SIG-M5 (cell line): ENCODE measurements around the gene CD80.
"Not testable (repeated sequence)": the region's sequence is repeated elsewhere in the genome, so short reads cannot be mapped to it uniquely, and the experiment has no call there.

ENCODE experiments used
- DNase-seq: peaks from one replicate; lab custom pipeline; 2025; lab: John Stamatoyannopoulos, UW

Gene CD80

DNA sequence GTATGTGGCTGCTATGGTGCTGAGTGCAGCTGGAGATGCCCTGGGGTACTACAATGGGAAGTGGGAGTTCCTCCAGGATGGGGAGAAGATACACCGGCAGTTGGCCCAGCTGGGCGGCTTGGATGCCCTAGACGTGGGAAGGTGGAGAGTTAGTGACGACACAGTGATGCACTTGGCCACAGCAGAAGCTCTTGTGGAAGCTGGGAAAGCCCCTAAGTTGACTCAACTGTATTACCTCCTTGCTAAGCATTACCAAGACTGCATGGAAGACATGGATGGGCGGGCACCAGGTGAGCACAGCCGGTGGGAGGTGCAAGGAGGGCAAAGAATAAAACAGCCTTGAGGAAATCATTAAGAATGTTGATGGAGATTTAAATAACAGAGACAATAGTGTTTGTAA lies 22.8 kb upstream of the CD80 start:
- DNase-seq = no peak

DNA sequence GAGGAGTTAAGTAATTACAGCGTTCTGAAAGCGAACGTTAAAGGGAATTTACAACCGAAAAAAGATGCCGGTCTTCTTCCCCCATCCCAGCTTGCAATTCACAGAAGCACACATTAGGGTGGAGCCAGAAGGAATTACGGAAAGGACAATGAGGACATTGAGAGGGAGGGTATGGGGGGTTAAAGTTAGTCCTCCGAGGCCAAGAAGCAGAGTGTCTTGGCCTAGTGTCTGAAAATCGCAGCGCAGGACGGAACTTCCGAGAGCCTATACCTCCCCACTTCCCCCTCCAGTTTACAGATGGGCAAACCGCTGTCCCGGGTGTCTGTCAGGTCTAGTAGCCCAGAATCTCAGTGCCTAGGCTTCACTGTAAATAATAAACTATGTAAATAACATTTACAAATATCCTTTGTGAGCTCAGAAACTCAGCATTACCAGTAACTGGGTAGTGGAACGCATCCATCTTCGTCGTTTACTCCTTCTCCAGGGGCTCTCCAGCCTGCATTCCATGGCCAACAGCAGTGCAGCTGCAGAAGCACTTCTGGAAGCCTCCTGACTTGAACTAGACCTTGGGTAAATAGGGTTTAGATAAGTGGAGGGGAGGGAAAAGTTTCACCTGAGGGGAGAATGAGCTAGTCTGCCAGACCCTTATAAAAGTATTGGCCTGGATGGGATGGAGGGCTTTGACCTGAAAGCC lies 20.8 kb upstream of the CD80 start:
- no peak for DNase-seq

DNA sequence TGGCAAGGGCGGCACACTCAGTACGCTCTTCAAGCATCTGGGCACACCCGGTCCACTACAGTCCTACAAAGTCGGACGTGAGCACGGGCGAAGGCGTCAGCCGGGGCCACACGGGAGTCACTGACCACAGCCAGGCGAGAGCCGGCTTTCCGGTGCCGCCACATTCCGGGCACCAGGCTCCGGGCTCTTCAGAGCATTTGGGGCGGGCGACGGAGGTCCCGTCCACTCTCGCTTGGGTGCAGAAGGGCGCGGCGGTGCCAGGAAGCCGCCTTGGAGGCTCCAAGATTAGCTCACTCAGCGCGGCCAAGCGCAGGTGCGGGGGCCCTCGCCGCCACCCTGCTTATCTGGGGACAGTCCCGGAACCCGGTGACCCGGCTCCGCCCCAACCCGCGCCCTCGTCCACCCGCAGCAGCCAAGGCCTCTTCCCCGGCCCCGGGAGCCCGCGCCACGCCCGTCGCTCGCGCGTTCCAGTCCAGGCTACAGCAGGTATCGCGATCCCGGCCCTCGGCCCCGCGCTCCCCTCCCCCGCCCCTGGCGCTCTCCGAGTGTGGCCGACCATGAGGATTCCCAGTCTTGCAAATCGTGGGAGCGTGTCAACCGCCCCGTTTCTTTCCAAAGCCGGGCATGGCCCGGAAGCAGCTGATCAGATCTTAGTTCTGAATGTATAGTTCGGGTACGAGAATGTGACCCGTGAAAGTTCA lies 20.1 kb upstream of the CD80 start, which contains the start of gene ADPRH:
ADPRH (plus strand) TSS at position 127 of the 701 bp plus-strand sequence. CDS start 2,678 bp downstream, outside the sequence.
- DNase-seq = no peak

DNA sequence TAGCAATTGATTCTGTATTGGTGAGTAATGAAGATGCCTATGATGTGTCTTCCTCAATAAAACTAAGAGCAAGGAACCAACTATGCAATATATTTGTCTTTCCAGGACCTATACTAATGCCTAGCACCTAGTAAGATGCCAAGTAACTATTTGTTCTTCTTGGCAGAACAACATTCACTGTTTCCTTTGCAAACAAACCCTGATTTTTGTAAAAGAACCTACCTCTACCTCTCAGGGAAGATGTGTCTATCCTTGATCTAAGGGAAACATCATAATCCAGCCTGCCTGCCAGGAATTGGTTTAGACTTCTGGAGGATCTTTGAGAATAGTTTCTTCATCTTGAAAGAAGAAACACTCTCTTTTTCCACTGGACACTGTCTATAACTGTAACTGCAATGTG lies 16.1 kb upstream of the CD80 start:
- DNase-seq = no peak

DNA sequence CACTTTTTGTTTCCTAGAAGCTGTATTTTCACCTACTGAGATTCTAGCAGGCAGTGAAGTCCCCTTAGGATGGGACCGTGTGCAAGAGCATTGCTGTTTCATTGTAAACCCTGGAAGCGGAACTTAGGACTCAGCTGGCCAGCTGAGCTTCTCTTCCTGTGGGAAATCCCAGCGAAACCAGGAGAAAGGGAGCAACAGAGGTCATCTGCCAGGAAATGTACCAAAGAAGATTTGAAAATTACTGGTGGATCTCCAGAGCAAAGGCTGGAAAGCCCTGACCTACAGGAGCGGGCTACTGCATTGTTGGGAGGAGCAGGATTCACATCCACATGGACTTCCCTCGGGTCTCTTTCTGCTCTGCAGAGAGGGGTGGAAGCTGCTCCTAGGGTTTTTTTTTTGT lies 12.3 kb upstream of the CD80 start:
- no peak for DNase-seq

DNA sequence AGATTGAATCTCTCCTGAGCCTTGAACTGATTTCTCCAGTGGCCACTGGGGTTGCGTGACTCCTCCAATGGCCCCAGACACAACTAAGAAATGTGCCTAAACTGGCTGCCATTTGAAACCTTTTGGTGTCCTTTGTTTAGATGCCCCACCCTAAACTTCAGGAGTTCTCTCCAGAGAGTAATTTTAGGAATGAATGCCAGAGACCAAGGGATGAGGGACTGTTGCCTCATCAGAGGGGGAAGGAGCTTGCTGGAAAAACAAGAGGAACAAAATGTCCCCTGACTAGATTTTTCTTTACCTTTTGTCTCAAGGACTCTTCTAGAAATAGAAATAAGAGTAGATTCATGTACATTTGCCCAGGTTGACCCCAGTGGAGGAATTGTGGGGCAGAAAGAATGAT lies 11.8 kb upstream of the CD80 start:
- no peak for DNase-seq

DNA sequence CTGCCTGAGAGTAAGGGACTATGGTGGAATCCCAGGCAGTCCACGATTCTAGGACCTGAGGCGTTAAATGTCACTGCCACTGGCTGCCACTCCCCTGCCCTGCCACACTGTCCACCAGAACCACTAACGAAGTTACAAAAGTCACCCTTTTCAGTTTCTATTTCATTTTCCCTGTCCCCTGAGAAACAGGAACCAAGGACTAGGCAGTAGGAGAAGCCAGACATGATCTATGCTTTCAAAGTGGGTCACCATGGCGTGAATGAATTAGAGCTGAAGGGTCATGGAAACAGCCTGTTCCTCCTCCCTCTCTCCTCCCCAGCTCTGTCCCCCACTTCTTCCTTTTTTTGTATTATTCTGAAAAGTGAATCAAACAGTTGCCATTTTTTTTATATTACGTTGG lies 10.8 kb upstream of the CD80 start:
- no peak for DNase-seq

DNA sequence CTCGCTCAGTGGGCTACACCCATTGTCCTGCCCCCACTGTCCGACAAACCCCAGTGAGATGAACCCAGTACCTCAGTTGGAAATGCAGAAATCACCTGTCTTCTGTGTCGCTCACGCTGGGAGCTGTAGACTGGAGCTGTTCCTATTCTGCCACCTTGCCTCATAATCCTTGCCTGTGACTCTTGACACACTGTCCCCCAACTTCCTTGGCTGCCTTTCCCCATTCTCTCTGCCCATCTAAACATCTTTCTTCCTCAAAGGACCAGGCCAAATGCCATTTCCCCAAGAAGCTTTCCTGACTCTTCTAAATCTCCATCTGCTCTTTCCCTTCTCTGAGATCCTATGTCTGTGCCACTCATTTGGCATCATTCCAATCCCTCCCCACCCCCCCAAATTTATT lies 9.7 kb upstream of the CD80 start:
- no peak for DNase-seq

DNA sequence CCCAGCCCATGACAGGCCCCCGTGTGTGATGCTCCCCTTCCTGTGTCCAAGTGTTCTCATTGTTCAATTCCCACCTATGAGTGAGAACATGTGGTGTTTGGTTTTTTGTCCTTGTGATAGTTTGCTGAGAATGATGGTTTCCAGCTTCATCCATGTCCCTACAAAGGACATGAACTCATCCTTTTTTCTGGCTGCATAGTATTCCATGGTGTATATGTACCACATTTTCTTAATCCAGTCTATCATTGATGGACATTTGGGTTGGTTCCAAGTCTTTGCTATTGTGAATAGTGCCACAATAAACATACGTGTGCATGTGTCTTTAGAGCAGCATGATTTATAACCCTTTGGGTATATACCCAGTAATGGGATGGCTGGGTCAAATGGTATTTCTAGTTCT lies 3.9 kb upstream of the CD80 start:
- DNase-seq = not testable (repeated sequence)

DNA sequence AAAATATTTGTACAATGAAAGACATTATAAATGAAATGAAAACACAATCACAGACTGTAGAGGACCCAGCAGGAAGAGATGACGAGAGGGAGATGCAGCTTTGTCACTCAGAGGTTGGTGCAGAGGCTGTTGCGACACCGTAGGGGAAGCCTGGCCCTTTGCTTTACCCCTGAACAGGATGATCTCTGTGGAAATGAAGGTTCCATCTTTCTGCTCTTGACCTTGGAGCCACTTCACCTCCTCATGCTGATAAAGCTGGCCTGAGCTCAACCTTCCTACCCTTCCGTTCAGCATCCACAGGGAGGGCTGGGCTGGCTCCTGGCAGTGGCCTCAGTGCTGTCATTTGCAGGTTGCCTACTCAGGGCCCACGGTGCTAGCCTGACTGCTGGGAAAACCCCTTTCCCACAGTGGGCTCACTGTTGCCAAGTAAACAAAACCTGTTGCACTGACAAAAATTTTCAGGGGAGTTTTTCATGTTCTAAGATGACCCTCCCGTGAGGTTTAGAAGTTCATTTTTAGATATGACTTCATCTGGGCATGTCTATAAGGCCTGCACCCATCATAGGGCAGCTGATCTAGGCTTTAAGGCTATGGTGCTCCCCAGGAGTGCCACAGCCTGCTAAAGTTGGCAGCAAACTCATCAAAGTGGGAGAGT lies 3.0 kb upstream of the CD80 start:
- DNase-seq = no peak

DNA sequence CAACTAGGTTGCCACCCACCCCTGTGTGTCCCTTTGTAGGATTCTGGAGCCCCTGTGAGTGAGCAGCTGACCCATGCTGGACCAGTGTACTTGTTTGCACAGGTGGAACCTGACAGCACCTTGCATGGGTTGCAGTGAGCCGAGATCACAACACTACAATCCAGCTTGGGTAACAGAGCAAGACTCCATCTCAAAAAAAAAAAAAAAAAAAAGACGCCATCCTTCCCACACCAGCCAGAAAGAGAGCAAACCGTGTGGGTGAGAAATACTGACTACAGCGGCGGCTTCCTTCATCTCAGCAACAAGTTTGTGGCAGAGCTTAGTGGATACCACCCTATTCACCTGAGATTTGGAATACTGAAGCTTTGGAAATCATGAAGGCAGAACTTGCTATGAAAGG lies 746 bp upstream of the CD80 start:
- no peak for DNase-seq

DNA sequence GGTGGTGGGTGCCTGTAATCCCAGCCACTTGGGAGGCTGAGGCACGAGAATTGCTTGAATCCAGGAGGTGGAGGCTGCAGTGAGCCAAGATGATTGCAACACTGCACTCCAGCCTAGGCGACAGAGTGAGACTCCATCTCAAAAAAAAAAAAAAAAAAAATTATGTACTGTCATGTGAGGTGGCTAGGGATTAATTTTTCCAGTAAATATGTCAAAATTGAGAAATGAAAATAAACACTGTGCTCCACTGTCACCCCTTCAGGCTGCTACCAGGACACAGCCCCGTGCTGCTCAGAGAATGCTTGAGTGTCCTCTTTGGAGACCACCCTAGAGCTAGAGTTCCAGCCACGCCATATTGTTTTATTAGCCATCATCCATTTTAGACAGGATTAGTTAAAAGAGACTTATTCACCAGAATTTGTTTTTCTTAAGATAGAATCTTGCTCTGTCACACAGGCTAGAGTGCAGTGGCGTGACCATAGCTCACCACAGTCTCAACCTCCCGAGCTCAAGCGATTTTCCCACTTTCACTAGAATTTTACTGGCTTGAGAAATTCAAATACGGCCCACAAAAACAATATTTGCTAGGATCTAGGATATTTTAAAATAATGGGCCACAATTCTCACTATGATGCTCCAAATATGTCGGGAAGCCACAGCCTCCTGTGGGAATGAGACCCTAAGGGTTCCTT lies 642 bp downstream of the CD80 start:
- DNase-seq = no peak

DNA sequence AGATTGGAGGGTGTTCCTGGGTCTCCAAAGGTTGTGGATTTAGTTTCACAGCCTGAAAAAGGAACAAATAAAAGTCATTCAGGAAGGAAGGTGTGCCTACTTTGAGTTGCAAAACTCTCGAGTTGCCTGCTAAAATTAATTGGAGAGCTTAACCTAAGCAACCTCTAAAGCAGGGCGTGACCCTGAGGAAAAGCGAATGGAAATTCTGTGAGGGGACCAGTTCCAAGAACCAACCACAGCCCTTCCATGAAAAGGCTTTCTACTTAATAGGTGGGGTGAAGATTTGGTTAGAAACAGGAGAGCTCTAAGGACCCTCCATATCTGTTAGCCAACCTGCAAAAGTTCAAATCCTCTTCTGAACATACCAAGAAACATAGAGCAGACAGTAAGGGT lies 1.5 kb downstream of the CD80 start:
- no peak for DNase-seq

DNA sequence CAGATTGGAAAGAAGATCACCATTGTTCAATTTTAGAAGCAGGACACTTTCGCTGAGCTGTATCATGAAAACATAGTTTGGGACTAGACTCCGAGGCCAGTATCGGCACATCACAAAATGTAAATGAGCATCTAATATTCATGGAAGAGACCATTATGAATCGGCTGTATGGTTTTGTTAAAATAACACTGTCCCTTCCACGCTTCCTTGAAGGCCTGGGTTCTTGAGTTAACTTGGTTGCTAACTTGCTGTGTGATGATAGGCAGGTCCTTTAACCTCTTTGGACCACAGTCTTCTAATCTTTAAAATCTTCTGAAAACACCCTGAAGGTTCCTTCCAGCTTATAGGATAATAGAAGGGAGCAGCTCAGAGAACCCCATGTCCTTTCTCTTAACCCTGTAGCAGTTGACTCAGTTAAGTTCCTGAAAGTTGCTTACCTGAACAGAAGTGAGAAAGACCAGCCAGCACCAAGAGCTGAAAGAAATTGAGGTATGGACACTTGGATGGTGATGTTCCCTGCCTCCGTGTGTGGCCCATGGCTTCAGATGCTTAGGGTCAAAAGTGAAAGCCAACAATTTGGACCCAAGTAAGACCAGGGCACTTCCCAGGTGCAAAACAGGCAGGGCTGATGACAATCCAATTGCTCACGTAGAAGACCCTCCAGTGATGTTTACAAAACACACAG lies 2.1 kb downstream of the CD80 start:
- DNase-seq = no peak

DNA sequence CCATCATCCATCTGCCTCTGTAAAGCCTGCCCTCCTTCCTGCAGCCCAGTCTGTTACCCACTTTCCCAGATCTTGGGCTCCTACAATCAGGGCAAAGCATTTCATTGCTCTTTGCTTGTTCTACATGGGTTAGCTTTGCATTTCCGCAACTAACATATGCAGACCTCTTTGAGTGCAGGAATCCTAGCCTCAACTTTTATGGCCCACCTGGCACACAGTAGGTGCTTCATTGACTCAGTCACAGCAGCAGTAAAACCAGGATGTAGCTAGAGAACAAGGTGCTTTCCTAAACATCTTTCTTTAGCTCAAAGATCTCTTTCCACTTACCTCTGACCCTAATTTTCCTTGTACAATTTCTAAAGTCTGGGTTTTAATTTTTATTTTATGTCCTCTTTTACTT lies 3.5 kb downstream of the CD80 start:
- DNase-seq = no peak

DNA sequence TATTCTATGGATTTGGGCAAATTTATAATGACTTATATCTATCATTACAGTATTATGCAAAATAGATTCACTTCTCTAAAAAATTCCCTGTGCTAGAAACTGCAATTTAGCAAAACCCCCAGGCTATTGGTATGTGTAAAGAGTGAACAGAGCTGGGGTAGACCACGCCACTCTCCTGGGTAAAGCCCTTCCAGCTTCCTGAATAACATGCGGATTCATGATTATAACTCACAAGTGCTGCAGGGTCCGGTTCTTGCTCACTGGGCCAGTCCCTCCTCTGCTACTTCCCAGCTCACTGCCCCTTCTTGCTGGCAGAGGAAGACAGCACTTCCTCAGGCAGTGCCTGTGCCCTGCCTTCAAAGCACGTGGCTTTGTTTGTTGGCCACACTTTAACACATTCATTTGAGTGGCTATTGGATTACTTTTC lies 4.1 kb downstream of the CD80 start:
- DNase-seq = no peak

DNA sequence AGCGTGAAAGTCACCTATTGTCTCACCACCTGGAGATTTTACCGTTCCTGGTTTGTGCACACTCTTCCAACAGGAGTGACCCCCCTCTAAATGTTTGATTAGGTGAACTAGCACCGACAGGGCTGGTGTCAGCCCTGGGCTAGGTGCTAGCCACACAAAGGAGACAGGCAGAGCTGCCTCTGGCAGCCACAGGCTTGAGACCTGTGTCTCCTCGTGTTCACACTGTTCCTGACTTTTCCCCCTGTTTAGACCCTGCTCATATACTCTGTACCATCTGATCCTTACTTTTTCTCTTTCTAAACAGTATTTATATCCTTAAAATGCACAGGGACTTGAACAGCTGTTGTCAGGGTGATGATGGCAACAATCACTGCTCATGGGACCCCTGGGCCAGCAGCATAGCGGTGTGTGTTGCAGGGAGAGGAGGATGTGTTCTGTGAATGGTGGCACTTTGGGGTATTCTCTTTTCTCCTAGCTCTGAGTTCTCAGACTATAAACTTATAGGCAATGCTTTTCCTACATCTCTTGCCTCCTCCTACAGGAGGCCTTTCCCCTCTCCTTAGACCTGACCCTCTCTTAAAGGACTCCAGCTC lies 5.5 kb downstream of the CD80 start:
- no peak for DNase-seq

DNA sequence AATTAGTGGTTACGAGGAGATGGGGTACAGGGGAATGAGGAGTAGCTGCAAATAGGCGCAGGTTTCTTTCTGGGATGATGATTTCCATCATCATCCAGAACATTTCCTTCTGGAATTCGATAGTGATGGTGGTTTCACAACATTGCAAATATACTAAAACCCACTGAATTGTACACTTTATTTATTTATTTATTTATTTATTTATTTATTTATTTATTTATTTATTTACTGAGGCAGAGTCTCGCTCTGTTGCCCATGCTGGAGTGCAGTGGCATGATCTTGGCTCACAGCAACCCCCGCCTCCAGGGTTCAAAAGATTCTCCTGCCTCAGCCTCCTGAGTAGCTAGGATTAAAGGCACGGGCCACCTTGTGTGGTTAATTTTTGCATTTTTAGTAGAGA lies 6.5 kb downstream of the CD80 start:
- DNase-seq = not testable (repeated sequence)

DNA sequence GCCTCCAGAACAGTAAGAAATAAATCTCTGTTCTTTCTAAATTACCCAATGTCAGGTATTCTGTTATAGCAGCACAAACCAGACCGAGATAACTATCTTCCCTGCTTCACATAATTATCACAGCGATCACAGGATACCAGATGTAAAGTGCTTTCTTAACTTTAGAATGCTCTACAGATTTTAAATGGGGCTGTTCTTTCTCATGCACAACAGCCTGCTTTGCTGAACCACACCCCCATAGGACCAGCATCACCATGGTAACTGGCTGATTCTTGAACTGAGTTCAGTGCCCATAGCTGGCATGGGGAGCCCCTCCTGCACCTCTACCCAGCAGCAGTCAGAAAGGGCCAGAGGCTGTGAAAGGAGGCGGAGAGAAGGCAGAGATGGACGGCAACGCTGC lies 7.8 kb downstream of the CD80 start:
- DNase-seq = no peak

DNA sequence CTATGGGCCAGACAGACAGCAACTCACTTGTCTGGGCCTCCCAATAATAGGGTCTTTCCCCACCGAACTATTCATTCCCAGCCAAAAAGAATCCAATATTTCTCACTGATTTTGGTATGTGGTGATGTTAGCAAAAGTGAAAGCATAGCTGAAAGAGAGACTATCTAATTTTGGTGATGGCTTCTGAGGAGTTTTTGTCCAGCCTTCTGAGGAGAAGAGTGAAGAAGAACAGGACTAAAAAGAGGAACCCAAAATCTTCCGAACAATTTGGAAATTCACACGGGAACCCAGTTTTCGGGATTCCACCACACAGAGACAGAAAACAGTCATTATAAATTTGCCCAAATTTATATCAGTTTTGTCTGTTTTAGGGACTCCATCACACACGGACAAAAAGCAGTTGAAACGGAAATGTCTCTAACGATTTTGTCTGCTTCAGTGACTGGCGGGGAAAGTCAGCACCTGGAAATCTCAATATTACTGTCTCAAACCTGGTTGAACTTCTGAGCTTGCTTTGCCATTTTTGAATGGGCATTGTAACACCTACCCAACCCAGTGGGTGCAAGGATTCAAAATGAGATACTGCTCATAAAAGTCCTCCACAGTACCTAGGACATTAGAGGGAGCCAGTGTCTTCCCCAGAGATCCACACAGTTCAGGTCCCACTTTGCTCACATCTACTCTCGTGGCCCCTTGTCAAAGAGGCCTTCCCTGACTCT lies 9.1 kb downstream of the CD80 start:
- no peak for DNase-seq

DNA sequence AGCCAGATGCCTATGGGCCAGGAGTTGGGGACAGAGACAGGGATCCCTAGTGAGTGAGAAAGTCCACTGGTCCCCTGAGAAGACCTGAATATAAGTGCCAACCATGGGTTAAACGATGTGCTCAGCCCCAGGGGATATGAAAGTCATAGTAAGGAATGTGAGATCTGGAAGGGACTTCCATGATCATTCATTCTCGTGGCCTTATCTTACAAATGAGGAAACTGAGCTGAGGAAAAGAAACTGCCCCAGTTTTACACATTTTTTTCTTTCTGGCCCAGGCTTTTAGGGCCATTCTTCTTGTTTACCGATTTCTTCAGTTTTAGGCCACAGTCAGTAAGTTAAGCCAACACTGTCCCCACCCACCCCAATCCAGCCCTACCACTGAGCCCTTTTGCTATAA lies 11.1 kb downstream of the CD80 start:
- DNase-seq = no peak
